Osteocyte (in vitro differentiated cells): Measurements from ENCODE around the gene RAB31. TPM values are rescaled to one million over a fixed set of nuclear protein-coding genes. Genes with fewer than 3 reads are reported as not detected.

ENCODE experiments used
- DNase-seq: peaks from one replicate; pipeline ENCODE4 v3.0.0; 2021; ENCODE audit warnings: mixed read lengths; ENCODE audit not compliant: unreplicated experiment; ENCODE audit errors: extremely low spot score
- H3K27ac Mint-ChIP-seq: one replicate; pipeline ENCODE4 v1.8.0; 2021; ENCODE audit warnings: mild to moderate bottlenecking, mixed read lengths; ENCODE audit not compliant: unreplicated experiment
- H3K27me3 Mint-ChIP-seq: one replicate; pipeline ENCODE4 v1.8.0; 2021; ENCODE audit warnings: mixed read lengths; ENCODE audit not compliant: unreplicated experiment
- H3K36me3 Mint-ChIP-seq: one replicate; pipeline ENCODE4 v1.8.0; 2021; ENCODE audit warnings: mixed read lengths; ENCODE audit not compliant: unreplicated experiment
- H3K4me1 Mint-ChIP-seq: one replicate; pipeline ENCODE4 v1.8.0; 2021; ENCODE audit warnings: mixed read lengths; ENCODE audit not compliant: unreplicated experiment
- H3K4me3 Mint-ChIP-seq: one replicate; pipeline ENCODE4 v1.8.0; 2021; ENCODE audit warnings: mild to moderate bottlenecking, moderate library complexity, mixed read lengths; ENCODE audit not compliant: unreplicated experiment
- H3K9me3 Mint-ChIP-seq: one replicate; pipeline ENCODE4 v1.8.0; 2021; ENCODE audit warnings: mixed read lengths; ENCODE audit not compliant: unreplicated experiment
- total RNA-seq: library from RNA; stranded (reverse); gene quantifications from 2 replicates; pipeline ENCODE4 v1.2.1, GENCODE V29; 2021
- TF ChIP-seq, protein P1 (sequence below): fragments of 200-600 bp; sonication (generic); IDR thresholded peaks from 2 replicates; pipeline ENCODE4 v1.5.0; 2021; ENCODE audit warnings: antibody characterized with exemption, mild to moderate bottlenecking, moderate library complexity

Gene RAB31
- total RNA-seq, 1 donor from 2014 or later, result 90.8 TPM

DNA sequence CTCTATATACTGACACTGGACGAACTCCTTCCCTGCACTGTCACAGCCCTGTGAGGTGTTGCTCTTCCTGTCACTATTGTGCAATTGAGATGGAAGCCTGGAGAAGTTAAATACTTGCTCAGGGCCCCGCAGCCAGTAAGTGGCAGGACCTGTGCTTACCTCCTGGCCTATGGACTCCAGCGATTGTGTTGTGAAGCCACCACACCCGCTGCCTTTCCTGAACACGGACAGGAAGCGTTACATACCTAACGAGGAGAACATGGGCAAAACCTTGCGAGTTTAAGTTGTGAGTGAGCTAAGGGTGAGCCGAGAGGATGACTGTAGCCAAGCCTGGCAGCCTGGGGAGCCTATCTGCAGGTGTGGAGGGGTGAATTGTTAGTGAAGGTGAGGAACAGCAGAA is 26.1 kb downstream of the RAB31 start:
- peaks cover 33% of the 10 kb centered on the region for H3K4me1 Mint-ChIP-seq
- TF ChIP-seq, protein P1, sequence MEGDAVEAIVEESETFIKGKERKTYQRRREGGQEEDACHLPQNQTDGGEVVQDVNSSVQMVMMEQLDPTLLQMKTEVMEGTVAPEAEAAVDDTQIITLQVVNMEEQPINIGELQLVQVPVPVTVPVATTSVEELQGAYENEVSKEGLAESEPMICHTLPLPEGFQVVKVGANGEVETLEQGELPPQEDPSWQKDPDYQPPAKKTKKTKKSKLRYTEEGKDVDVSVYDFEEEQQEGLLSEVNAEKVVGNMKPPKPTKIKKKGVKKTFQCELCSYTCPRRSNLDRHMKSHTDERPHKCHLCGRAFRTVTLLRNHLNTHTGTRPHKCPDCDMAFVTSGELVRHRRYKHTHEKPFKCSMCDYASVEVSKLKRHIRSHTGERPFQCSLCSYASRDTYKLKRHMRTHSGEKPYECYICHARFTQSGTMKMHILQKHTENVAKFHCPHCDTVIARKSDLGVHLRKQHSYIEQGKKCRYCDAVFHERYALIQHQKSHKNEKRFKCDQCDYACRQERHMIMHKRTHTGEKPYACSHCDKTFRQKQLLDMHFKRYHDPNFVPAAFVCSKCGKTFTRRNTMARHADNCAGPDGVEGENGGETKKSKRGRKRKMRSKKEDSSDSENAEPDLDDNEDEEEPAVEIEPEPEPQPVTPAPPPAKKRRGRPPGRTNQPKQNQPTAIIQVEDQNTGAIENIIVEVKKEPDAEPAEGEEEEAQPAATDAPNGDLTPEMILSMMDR, result no peak
- no peaks in the 10 kb centered on the region for H3K27me3 Mint-ChIP-seq
- DNase-seq, result no peak
- no peak overlapping the region for H3K4me3 Mint-ChIP-seq
- H3K36me3 Mint-ChIP-seq, result peaks cover 17% of the 10 kb centered on the region
- H3K27ac Mint-ChIP-seq, result no peak overlapping the region
- H3K9me3 Mint-ChIP-seq, result no peaks in the 10 kb centered on the region

DNA sequence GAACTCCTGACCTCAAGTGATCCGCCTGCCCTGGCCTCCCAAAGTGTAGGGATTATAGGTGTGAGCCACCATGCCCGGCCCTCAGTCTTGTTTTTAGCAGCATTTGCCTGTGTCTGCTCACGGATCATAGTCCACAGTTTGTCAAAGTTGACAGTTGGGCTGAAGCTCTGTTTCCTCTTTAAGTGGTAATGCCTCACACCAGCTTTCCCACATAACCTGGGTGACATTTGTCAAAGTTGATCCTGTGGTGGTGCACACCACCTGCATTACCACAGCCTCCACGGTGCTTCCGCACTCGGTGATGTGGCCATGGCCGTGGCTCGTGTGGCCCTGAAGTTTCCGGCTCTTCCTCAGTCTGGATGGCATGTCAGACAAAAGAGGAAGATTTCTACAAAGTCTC is 27.1 kb downstream of the RAB31 start:
- DNase-seq, result no peak
- peaks cover 17% of the 10 kb centered on the region for H3K36me3 Mint-ChIP-seq
- no peak overlapping the region for H3K4me3 Mint-ChIP-seq
- no peaks in the 10 kb centered on the region for H3K27me3 Mint-ChIP-seq
- TF ChIP-seq, protein P1, result no peak
- no peak overlapping the region for H3K27ac Mint-ChIP-seq
- peaks cover 33% of the 10 kb centered on the region for H3K4me1 Mint-ChIP-seq
- no peaks in the 10 kb centered on the region for H3K9me3 Mint-ChIP-seq

DNA sequence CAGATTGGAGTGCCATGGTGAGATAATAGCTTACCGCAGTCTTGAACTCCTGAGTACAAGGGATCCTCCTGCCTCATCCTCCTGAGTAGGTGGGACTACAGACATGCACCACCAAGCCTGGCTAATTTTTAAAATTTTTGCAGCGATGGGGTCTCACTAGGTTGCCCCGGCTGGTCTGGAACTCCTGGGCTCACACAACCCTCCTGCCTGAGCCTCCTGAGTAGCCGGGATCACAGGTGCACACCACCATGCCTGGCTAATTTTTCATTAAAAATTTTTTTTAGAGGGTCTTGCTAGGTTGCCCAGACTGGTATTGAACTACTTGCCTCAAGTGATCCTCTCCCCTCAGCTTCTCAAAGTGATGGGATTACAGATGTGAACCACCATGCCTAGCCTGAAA is 27.8 kb downstream of the RAB31 start:
- peaks cover 29% of the 10 kb centered on the region for H3K4me1 Mint-ChIP-seq
- no peak overlapping the region for H3K27ac Mint-ChIP-seq
- no peaks in the 10 kb centered on the region for H3K27me3 Mint-ChIP-seq
- DNase-seq, result no peak
- H3K4me3 Mint-ChIP-seq, result no peak overlapping the region
- peaks cover 17% of the 10 kb centered on the region for H3K36me3 Mint-ChIP-seq
- no peaks in the 10 kb centered on the region for H3K9me3 Mint-ChIP-seq
- TF ChIP-seq, protein P1, result no peak

DNA sequence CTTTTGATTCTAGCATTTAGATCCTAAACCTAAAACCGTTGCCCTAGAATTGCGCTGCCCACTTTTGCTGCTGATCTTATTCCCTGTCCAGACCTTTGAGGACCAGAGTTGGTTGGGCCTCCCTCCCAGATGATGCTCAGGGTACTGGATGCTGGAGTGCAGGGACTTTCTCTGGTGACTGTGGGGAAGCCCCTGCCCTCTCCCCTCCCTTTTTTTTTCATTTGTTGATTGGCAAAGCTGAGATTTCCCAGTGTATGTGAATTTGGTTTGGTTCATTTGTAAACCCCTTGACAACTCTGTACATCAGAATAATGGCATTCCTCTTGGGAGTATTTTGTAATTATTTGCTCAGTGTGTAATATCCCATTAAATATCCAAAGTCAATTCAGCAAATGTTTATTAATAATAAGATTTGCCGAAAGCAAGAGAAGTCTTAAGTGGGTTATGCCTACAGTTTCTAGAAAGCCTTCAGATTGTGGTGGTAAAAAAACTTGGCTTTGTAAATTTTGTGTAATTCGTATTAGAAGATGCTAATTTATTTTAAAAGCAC is 28.3 kb downstream of the RAB31 start:
- H3K9me3 Mint-ChIP-seq, result no peaks in the 10 kb centered on the region
- H3K4me3 Mint-ChIP-seq, result no peak overlapping the region
- H3K36me3 Mint-ChIP-seq, result peaks cover 17% of the 10 kb centered on the region
- H3K27me3 Mint-ChIP-seq, result no peaks in the 10 kb centered on the region
- DNase-seq, result no peak
- TF ChIP-seq, protein P1, result no peak
- H3K4me1 Mint-ChIP-seq, result peaks cover 27% of the 10 kb centered on the region
- no peak overlapping the region for H3K27ac Mint-ChIP-seq

DNA sequence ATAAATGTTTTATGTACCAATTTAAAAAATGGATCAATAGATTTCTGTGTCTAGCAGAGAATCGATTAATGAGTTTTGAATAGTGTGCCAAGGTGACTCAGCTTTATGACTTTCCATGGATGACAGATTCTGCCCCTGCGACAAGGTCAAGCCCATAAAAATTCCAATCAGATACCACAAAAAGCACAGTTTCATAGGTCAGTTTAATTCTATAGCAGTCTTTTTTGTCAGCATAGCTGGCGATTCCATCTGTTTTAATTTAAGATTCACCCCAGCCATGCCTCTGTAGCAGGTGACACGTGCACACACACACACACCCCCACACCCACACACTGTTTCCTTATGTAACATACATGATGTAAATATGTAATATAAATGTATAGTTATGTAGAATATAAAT is 28.9 kb downstream of the RAB31 start:
- TF ChIP-seq, protein P1, result no peak
- H3K36me3 Mint-ChIP-seq, result peaks cover 11% of the 10 kb centered on the region
- no peaks in the 10 kb centered on the region for H3K27me3 Mint-ChIP-seq
- H3K4me1 Mint-ChIP-seq, result peaks cover 28% of the 10 kb centered on the region
- DNase-seq, result no peak
- no peak overlapping the region for H3K27ac Mint-ChIP-seq
- H3K9me3 Mint-ChIP-seq, result no peaks in the 10 kb centered on the region
- no peak overlapping the region for H3K4me3 Mint-ChIP-seq
